Endodermal cell (in vitro differentiated cells): ENCODE data around the gene AAK1. TPM values are rescaled to one million over a fixed set of nuclear protein-coding genes. Genes with fewer than 3 reads are reported as not detected.

Experiments used
- DNase-seq: peaks from one replicate; pipeline ENCODE4 v3.0.0-alpha.2; 2017
- H3K27ac ChIP-seq: 2 replicates; pipeline ENCODE4 v1.5.1; 2013; ENCODE audit warnings: mild to moderate bottlenecking, low read depth, low read length, moderate library complexity
- H3K27me3 ChIP-seq: 2 replicates; pipeline ENCODE4 v1.6.1; 2013; ENCODE audit warnings: mild to moderate bottlenecking, low read length, moderate library complexity; ENCODE audit not compliant: insufficient read depth, control insufficient read depth, poor library complexity, severe bottlenecking
- H3K36me3 ChIP-seq: 2 replicates; pipeline ENCODE4 v1.7.0; 2013; ENCODE audit warnings: mild to moderate bottlenecking, low read length, moderate library complexity; ENCODE audit not compliant: control insufficient read depth, insufficient read depth
- H3K4me1 ChIP-seq: one replicate; pipeline ENCODE4 v1.7.0; 2013; ENCODE audit warnings: low read length; ENCODE audit not compliant: control insufficient read depth, insufficient read depth
- H3K4me3 ChIP-seq: 2 replicates; pipeline ENCODE4 v1.5.1; 2013; ENCODE audit warnings: mild to moderate bottlenecking, low read length, moderate library complexity
- H3K9ac ChIP-seq: 2 replicates; pipeline ENCODE4 v1.6.1; 2013; ENCODE audit warnings: mild to moderate bottlenecking, low read length, moderate library complexity; ENCODE audit not compliant: poor library complexity, severe bottlenecking; ENCODE audit errors: extremely low read depth
- H3K9me3 ChIP-seq: 2 replicates; pipeline ENCODE4 v1.6.1; 2013; ENCODE audit warnings: mild to moderate bottlenecking, low read length, moderate library complexity; ENCODE audit not compliant: control insufficient read depth
- H3K27ac Mint-ChIP-seq: 2 replicates; pipeline ENCODE4 v1.8.0; 2020; ENCODE audit warnings: mixed read lengths
- H3K27me3 Mint-ChIP-seq: 2 replicates; pipeline ENCODE4 v1.8.0; 2021; ENCODE audit warnings: mild to moderate bottlenecking, mixed read lengths; ENCODE audit not compliant: insufficient read depth
- H3K36me3 Mint-ChIP-seq: 2 replicates; pipeline ENCODE4 v1.8.0; 2020; ENCODE audit warnings: low read depth, mixed read lengths
- H3K4me1 Mint-ChIP-seq: 2 replicates; pipeline ENCODE4 v1.8.0; 2020; ENCODE audit warnings: mixed read lengths
- H3K4me3 Mint-ChIP-seq: 2 replicates; pipeline ENCODE4 v1.8.0; 2020; ENCODE audit warnings: mild to moderate bottlenecking, moderate library complexity, mixed read lengths
- H3K9me3 Mint-ChIP-seq: 2 replicates; pipeline ENCODE4 v1.8.0; 2020; ENCODE audit warnings: mild to moderate bottlenecking, mixed read lengths
- WGBS, 2 experiments: methylation state at CpG; one replicate each; pipeline versions ENCODE4 v1.1.5 to v1.1.7; 2013; ENCODE audit warnings: missing lambda C conversion rate in 2 of 2, mixed read lengths in 1 of 2; ENCODE audit not compliant: insufficient coverage in 1 of 2, insufficient read length in 1 of 2; 5-methylcytosine and 5-hydroxymethylcytosine counted together
- total RNA-seq, 2 donors: library from RNA; stranded (reverse); fragmentation: NEBNext Ultra II Directional in 1 of 2; extraction: Animal tissue kit (Norgen Biotek cat#: 25700) in 1 of 2; gene quantifications; 2 replicates in 1 of 2; 3 replicates in 1 of 2; pipeline ENCODE4 v1.2.1, GENCODE V29; 2021
- TF ChIP-seq, protein P1 (sequence below): fragments of 200-600 bp; sonication (generic); conservative IDR thresholded peaks from 2 replicates; pipeline ENCODE4 v1.5.0; 2021; ENCODE audit warnings: antibody characterized with exemption, mild to moderate bottlenecking

AAK1 gene
- total RNA-seq, 2 donors from 2014 or later, result 29.2 to 34.7 TPM

DNA sequence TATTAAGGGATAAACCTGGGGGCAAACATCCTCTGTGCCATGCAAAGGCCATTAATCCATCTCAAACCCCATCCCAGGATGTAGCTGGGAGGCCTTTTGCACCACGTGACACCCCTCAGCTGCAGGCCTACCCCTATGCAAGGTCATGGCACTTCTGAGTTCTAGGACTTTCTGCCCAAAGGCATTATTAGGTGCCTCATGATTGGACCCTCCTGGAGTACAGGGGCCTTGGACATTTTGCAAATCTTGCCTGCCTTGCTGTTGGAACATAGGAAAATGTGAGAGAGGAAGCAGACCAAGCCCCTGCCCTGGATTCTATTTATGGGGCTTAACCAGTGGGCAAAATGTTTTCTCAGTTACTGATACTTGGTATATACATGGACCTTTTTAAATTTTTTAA is 162.1 kb downstream of the AAK1 start:
- no peaks in the 10 kb centered on the region for H3K27me3 ChIP-seq
- H3K36me3 Mint-ChIP-seq, result peaks cover 5% of the 10 kb centered on the region
- no peak overlapping the region for H3K4me3 ChIP-seq
- no peaks in the 10 kb centered on the region for H3K9me3 ChIP-seq
- H3K4me1 ChIP-seq, result no peaks in the 10 kb centered on the region
- no peaks in the 10 kb centered on the region for H3K36me3 ChIP-seq
- H3K4me1 Mint-ChIP-seq, result no peaks in the 10 kb centered on the region
- TF ChIP-seq, protein P1, sequence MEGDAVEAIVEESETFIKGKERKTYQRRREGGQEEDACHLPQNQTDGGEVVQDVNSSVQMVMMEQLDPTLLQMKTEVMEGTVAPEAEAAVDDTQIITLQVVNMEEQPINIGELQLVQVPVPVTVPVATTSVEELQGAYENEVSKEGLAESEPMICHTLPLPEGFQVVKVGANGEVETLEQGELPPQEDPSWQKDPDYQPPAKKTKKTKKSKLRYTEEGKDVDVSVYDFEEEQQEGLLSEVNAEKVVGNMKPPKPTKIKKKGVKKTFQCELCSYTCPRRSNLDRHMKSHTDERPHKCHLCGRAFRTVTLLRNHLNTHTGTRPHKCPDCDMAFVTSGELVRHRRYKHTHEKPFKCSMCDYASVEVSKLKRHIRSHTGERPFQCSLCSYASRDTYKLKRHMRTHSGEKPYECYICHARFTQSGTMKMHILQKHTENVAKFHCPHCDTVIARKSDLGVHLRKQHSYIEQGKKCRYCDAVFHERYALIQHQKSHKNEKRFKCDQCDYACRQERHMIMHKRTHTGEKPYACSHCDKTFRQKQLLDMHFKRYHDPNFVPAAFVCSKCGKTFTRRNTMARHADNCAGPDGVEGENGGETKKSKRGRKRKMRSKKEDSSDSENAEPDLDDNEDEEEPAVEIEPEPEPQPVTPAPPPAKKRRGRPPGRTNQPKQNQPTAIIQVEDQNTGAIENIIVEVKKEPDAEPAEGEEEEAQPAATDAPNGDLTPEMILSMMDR, result no peak
- no peak overlapping the region for H3K9ac ChIP-seq
- no peak overlapping the region for H3K27ac Mint-ChIP-seq
- H3K27me3 Mint-ChIP-seq, result no peaks in the 10 kb centered on the region
- H3K9me3 Mint-ChIP-seq, result no peaks in the 10 kb centered on the region
- no peak overlapping the region for H3K27ac ChIP-seq
- 89% methylated on average over 1 of the region's 1 CpG; no CpG with 5 or more reads in 1 of the 2 experiments for WGBS, 2 experiments
- DNase-seq, result no peak
- H3K4me3 Mint-ChIP-seq, result no peak overlapping the region

DNA sequence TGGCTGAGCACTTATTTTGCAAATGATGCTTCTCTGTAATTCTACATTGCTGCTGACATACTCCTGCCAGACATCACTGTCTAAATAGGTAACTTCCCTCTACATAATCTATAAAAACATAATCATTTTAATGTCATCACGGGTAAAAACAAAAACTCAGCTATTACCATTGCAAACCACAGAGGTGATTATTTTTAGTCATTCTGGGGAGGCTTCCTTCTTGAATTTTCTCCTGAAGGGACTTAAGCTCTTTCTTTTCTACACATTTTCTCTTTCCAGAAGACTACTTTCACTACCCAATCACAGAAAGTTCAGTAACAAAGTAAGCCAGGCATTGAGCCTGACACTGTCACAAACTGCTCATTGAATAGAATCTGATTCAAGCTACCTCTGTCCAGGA is 165.9 kb downstream of the AAK1 start:
- no peak for DNase-seq
- Mint-ChIP-seq H3K27ac (no peak overlapping the region), H3K36me3 (peaks cover 1% of the 10 kb centered on the region), H3K9me3 (no peaks in the 10 kb centered on the region), H3K27me3 (no peaks in the 10 kb centered on the region), H3K4me3 (no peak overlapping the region), H3K4me1 (no peaks in the 10 kb centered on the region)
- H3K4me1 ChIP-seq, result no peaks in the 10 kb centered on the region
- TF ChIP-seq, protein P1, result no peak
- H3K27ac ChIP-seq, result no peak overlapping the region
- no peaks in the 10 kb centered on the region for H3K27me3 ChIP-seq
- no peaks in the 10 kb centered on the region for H3K36me3 ChIP-seq
- 91 to 100% methylated on average over 1 of the region's 1 CpG for WGBS, 2 experiments
- H3K9me3 ChIP-seq, result no peaks in the 10 kb centered on the region
- H3K4me3 ChIP-seq, result no peak overlapping the region
- H3K9ac ChIP-seq, result no peak overlapping the region

DNA sequence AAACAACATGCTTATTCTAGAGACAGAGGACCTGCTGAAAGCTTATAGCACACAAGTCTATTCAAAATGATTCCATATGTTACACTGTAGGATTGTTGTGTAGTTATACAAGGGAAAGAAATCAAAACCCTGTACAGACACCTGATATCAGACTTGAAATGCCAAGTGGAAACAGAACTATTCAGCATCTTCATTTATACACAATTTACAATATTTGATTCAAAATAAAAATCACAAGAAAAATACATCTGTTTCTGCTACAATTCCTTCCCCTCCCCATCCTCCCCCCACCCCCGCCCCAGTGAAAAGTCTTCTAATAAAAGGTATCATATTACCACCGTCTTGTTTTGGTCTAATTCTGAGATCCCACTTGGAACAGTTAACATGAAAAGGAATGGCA is 168.9 kb downstream of the AAK1 start:
- no peak for DNase-seq
- Histone ChIP-seq H3K27me3 (no peaks in the 10 kb centered on the region), H3K4me1 (no peaks in the 10 kb centered on the region), H3K27ac (no peak overlapping the region), H3K4me3 (no peak overlapping the region), H3K36me3 (no peaks in the 10 kb centered on the region), H3K9ac (no peak overlapping the region), H3K9me3 (no peaks in the 10 kb centered on the region)
- H3K36me3 Mint-ChIP-seq, result no peaks in the 10 kb centered on the region
- no peaks in the 10 kb centered on the region for H3K9me3 Mint-ChIP-seq
- no peaks in the 10 kb centered on the region for H3K27me3 Mint-ChIP-seq
- no peak overlapping the region for H3K4me3 Mint-ChIP-seq
- WGBS, 2 experiments, result 85 to 100% methylated on average over 1 of the region's 2 CpGs
- TF ChIP-seq, protein P1, result no peak
- peaks cover 3% of the 10 kb centered on the region for H3K4me1 Mint-ChIP-seq
- no peak overlapping the region for H3K27ac Mint-ChIP-seq
